ENCODE data around the gene MDH1. TPM values are rescaled to one million over a fixed set of nuclear protein-coding genes. Genes with fewer than 3 reads are reported as not detected.

The MDH1 gene
- 100 to 1,000 TPM; 154 to 180 TPM for total RNA-seq
- polyA plus RNA-seq (ENCODE audit: insufficient read depth, low read depth, low replicate concordance) = 134 TPM
- long read RNA-seq, donor 1, transcript MDH1-201 (9 exons, 1,650 nt) = major isoform, 107 of 189 reads
- long read RNA-seq, donor 1, transcript MDH1-213 (4 exons, 893 nt) = minor isoform, 20 of 189 reads
- long read RNA-seq, donor 1, partial matches to known transcripts = 56 of 189 reads
- long read RNA-seq, donor 1, other reads (novel, unspliced or antisense) = 0 of 189 reads
- long read RNA-seq, donor 2, transcript MDH1-214 (2 exons, 552 nt) = minor isoform, 11 of 122 reads
- long read RNA-seq, donor 2, transcript MDH1-201 (9 exons, 1,650 nt) = major isoform, 70 of 122 reads
- long read RNA-seq, donor 2, transcript MDH1-213 (4 exons, 893 nt) = minor isoform, 12 of 122 reads
- long read RNA-seq, donor 2, partial matches to known transcripts = 28 of 122 reads
- long read RNA-seq, donor 2, other reads (novel, unspliced or antisense) = 0 of 122 reads

- 0 to 1% methylated on average over 38 to 44 of the region's 44 CpGs for WGBS, 2 donors
- peaks cover 16% of the 10 kb centered on the region for H3K4me1 ChIP-seq
- DNase-seq = peak; percentile 97
- no peaks in the 10 kb centered on the region for H3K36me3 ChIP-seq (ENCODE audit: low read depth, missing control alignments)
- no peaks in the 10 kb centered on the region for H3K9me3 ChIP-seq
- H3K27me3 ChIP-seq = no peaks in the 10 kb centered on the region
- intact Hi-C loops (cut with DNase I; ENCODE audit: low total_unique reads) = no loop called here
- peak within 1 kb of the TSS; percentile 90 to 92 for H3K4me3 ChIP-seq
- TF ChIP-seq POLR2A (IDR thresholded peaks at IDR 0.05) = no peak
- peak in 1 of 3 experiments; percentile 19 for TF ChIP-seq CTCF (IDR thresholded peaks at IDR 0.05)
- peak within 1 kb of the TSS; percentile 86 to 92 for H3K27ac ChIP-seq
Measured at GRCh38 chr2:63588385-63589147, at the start of gene MDH1, which contains the start of gene WDPCP. Gene MDH1 (plus strand): TSS chr2:63588963. CDS start chr2:63589044, 81 bp downstream. Gene WDPCP (minus strand): TSS chr2:63588477. CDS start chr2:63588271, 206 bp downstream.

- intact Hi-C loops (cut with DNase I; ENCODE audit: low total_unique reads) = no loop called here
- DNase-seq = no peak
- TF ChIP-seq CTCF (IDR thresholded peaks at IDR 0.05) = no peak
- TF ChIP-seq POLR2A (IDR thresholded peaks at IDR 0.05) = no peak
- H3K27ac ChIP-seq = no peak overlapping the region
- no peaks in the 10 kb centered on the region for H3K9me3 ChIP-seq
- no peaks in the 10 kb centered on the region for H3K4me1 ChIP-seq
- no peaks in the 10 kb centered on the region for H3K27me3 ChIP-seq
- H3K36me3 ChIP-seq (ENCODE audit: low read depth, missing control alignments) = no peaks in the 10 kb centered on the region
- 90 to 94% methylated on average over 6 of the region's 6 CpGs for WGBS, 2 donors
- H3K4me3 ChIP-seq = no peak overlapping the region
Measured at GRCh38 chr2:63539416-63540162, 49.2 kb upstream of the MDH1 start.

GRCh38 chr2:63544017-63544627 lies 44.6 kb upstream of the MDH1 start:
- Histone ChIP-seq H3K36me3 (ENCODE audit: low read depth, missing control alignments) (no peaks in the 10 kb centered on the region), H3K27ac (no peak overlapping the region), H3K27me3 (no peaks in the 10 kb centered on the region), H3K9me3 (no peaks in the 10 kb centered on the region), H3K4me1 (no peaks in the 10 kb centered on the region), H3K4me3 (no peak overlapping the region)
- 94 to 100% methylated on average over 1 of the region's 1 CpG for WGBS, 2 donors
- no peak for TF ChIP-seq POLR2A (IDR thresholded peaks at IDR 0.05)
- no peak for TF ChIP-seq CTCF (IDR thresholded peaks at IDR 0.05)
- intact Hi-C loops (cut with DNase I; ENCODE audit: low total_unique reads) = no loop called here
- no peak for DNase-seq

- Histone ChIP-seq H3K4me1 (no peaks in the 10 kb centered on the region), H3K27me3 (no peaks in the 10 kb centered on the region), H3K9me3 (no peaks in the 10 kb centered on the region), H3K36me3 (ENCODE audit: low read depth, missing control alignments) (no peaks in the 10 kb centered on the region), H3K27ac (no peak overlapping the region), H3K4me3 (no peak overlapping the region)
- TF ChIP-seq CTCF (IDR thresholded peaks at IDR 0.05) (no peak), POLR2A (IDR thresholded peaks at IDR 0.05) (no peak)
- WGBS, 2 donors = 87 to 97% methylated on average over 2 of the region's 2 CpGs
- intact Hi-C loops (cut with DNase I; ENCODE audit: low total_unique reads) = no loop called here
- no peak for DNase-seq
Measured at GRCh38 chr2:63545023-63545422, 43.7 kb upstream of the MDH1 start.
